GM13976 (cell line): ENCODE data around the gene GJA1.
"Not testable (repeated sequence)": the region's sequence is repeated elsewhere in the genome, so short reads cannot be mapped to it uniquely, and the experiment has no call there.

Experiments used
- DNase-seq: peaks from one replicate; pipeline ENCODE4 v3.0.0; 2012; ENCODE audit warnings: low spot score
- in situ Hi-C: fragments of 300-500 bp; cut with MboI; formaldehyde crosslinking; loops from one replicate; pipeline ENCODE4 v1.12.0; 2022; ENCODE audit warnings: low sequenced_read_pairs, mixed read lengths, inconsistent platforms; ENCODE audit not compliant: unreplicated experiment
- TF ChIP-seq, protein P1 (sequence below): IDR thresholded peaks from 2 replicates; pipeline ENCODE4 v1.5.1; 2012; ENCODE audit warnings: borderline replicate concordance, mild to moderate bottlenecking; ENCODE audit not compliant: insufficient read depth; ENCODE audit errors: extremely low read depth, missing control alignments, control extremely low read depth

GJA1 gene

DNA sequence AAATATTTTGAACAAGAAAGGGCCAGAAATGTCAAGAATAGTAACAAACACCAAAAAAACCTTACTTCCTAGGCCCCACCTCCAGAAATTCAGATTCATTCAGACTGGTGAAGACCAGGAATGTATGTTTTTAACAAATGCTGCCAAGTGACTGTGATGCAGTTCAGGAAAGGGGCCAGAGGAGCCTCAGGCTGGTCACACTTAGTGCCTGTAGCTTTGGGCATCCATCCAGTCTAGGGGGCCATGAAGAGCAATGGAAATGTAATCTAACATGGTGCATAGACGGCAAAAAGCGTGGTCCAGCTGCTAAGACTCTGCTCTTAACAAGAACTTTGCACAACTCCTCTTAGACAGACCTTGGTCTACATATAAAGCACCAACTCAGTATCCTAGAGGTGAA, 7.1 kb downstream of the GJA1 start:
- in situ Hi-C loops: loop anchor here (25.0 kb wide), 1 partner anchor 595 kb away; no protein-coding TSS in a partner anchor
- no peak for DNase-seq
- TF ChIP-seq, protein P1, sequence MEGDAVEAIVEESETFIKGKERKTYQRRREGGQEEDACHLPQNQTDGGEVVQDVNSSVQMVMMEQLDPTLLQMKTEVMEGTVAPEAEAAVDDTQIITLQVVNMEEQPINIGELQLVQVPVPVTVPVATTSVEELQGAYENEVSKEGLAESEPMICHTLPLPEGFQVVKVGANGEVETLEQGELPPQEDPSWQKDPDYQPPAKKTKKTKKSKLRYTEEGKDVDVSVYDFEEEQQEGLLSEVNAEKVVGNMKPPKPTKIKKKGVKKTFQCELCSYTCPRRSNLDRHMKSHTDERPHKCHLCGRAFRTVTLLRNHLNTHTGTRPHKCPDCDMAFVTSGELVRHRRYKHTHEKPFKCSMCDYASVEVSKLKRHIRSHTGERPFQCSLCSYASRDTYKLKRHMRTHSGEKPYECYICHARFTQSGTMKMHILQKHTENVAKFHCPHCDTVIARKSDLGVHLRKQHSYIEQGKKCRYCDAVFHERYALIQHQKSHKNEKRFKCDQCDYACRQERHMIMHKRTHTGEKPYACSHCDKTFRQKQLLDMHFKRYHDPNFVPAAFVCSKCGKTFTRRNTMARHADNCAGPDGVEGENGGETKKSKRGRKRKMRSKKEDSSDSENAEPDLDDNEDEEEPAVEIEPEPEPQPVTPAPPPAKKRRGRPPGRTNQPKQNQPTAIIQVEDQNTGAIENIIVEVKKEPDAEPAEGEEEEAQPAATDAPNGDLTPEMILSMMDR: no peak

DNA sequence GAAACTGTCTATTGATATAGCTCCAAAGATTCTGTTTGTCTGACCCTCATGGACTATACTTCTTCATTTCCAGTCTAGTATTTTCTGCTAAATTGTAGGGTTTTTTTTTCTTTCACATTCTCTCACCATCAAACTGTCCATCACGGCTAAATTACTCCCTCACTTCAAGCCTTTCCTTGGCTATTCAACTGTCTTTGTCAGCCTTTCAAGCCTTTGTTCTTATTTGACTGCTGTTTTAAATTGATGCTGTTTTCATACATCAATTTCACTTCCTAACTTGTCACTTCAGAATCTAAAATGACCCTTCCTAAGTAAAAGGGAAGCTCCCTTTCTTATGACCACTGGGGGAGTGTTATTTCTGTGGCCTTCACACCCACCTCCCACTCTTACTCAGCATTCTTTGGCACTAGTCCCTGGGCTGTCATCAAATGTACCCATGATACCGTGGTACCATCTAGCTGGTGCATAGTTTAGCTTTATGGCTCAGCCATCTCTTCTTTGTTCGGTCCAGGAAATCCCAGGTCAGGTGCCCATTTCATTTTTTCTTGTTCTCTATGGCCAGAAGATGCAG, 8.6 kb downstream of the GJA1 start:
- TF ChIP-seq, protein P1: no peak
- in situ Hi-C loops: loop anchor here (25.0 kb wide), 1 partner anchor 593 kb away; no protein-coding TSS in a partner anchor
- DNase-seq: no peak

DNA sequence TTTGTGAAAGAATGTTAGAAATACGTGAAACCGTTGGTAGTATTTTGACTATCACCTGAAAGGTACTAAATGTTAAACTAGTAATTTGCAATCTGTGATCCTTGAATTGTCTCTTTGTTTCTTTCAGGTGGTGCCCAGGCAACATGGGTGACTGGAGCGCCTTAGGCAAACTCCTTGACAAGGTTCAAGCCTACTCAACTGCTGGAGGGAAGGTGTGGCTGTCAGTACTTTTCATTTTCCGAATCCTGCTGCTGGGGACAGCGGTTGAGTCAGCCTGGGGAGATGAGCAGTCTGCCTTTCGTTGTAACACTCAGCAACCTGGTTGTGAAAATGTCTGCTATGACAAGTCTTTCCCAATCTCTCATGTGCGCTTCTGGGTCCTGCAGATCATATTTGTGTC, 11.3 kb downstream of the GJA1 start:
- in situ Hi-C loops: loop anchor here (25.0 kb wide), 1 partner anchor 591 kb away; no protein-coding TSS in a partner anchor
- DNase-seq: not testable (repeated sequence)

DNA sequence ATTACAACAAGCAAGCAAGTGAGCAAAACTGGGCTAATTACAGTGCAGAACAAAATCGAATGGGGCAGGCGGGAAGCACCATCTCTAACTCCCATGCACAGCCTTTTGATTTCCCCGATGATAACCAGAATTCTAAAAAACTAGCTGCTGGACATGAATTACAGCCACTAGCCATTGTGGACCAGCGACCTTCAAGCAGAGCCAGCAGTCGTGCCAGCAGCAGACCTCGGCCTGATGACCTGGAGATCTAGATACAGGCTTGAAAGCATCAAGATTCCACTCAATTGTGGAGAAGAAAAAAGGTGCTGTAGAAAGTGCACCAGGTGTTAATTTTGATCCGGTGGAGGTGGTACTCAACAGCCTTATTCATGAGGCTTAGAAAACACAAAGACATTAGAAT, 12.3 kb downstream of the GJA1 start:
- in situ Hi-C loops: loop anchor here (25.0 kb wide), 1 partner anchor 590 kb away; no protein-coding TSS in a partner anchor
- not testable (repeated sequence) for DNase-seq

DNA sequence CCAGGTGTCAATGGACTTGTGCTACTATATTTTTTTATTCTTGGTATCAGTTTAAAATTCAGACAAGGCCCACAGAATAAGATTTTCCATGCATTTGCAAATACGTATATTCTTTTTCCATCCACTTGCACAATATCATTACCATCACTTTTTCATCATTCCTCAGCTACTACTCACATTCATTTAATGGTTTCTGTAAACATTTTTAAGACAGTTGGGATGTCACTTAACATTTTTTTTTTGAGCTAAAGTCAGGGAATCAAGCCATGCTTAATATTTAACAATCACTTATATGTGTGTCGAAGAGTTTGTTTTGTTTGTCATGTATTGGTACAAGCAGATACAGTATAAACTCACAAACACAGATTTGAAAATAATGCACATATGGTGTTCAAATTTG, 13.1 kb downstream of the GJA1 start:
- DNase-seq: not testable (repeated sequence)
- in situ Hi-C loops: loop anchor here (25.0 kb wide), 1 partner anchor 589 kb away; no protein-coding TSS in a partner anchor

DNA sequence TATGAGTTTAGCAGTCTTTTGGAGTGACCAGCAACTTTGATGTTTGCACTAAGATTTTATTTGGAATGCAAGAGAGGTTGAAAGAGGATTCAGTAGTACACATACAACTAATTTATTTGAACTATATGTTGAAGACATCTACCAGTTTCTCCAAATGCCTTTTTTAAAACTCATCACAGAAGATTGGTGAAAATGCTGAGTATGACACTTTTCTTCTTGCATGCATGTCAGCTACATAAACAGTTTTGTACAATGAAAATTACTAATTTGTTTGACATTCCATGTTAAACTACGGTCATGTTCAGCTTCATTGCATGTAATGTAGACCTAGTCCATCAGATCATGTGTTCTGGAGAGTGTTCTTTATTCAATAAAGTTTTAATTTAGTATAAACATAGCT, 13.9 kb downstream of the GJA1 start:
- DNase-seq: no peak
- in situ Hi-C loops: loop anchor here (25.0 kb wide), 1 partner anchor 588 kb away; no protein-coding TSS in a partner anchor
- TF ChIP-seq, protein P1: no peak

DNA sequence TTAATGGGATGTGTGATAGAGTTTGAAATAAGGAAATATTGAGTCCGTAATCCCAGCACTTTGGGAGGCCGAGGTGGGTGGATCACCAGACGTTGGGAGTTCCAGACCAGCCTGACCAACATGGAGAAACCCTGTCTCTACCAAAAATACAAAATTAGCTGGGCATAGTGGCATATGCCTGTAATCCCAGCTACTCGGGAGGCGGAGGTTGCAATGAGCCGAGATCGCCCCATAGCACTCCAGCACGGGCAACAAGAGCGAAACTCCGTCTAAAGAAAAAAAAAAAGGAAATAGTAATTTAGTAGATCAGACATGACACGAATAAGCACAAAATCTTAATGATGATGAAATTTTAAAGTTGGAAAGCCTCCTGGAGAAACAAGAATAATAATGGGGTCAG, 14.8 kb downstream of the GJA1 start:
- in situ Hi-C loops: no loop called here
- TF ChIP-seq, protein P1: no peak
- DNase-seq: no peak

DNA sequence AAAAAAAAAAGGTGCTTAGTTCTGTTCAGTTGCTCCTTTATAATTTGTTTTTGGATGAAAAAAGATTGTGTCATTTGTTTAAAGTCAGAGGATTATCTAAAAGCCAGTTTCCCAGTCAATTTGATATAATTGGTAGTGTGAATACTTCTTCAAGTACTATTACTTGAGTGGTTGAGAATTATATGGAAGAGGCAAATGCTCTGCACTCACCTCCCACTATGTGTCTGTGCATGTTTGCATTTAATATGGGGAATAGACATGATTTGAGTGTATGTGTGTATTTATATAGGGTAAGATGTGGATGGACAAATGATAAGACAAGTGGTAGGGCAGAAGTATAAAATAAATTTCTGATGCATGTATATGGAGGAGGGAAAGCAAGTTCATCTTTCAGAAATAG, 15.8 kb downstream of the GJA1 start:
- in situ Hi-C loops: no loop called here
- DNase-seq: no peak
- TF ChIP-seq, protein P1: no peak
